ENCODE results near the gene LDB2. TPM values are rescaled to one million over a fixed set of nuclear protein-coding genes. Genes with fewer than 3 reads are reported as not detected.
A peak's percentile ranks its signal among the peaks of the same experiment; 100 is the strongest.

LDB2 gene
- total RNA-seq, 4 donors from 2014 or later, result 26.4 to 62.7 (median 40.7) TPM

DNA sequence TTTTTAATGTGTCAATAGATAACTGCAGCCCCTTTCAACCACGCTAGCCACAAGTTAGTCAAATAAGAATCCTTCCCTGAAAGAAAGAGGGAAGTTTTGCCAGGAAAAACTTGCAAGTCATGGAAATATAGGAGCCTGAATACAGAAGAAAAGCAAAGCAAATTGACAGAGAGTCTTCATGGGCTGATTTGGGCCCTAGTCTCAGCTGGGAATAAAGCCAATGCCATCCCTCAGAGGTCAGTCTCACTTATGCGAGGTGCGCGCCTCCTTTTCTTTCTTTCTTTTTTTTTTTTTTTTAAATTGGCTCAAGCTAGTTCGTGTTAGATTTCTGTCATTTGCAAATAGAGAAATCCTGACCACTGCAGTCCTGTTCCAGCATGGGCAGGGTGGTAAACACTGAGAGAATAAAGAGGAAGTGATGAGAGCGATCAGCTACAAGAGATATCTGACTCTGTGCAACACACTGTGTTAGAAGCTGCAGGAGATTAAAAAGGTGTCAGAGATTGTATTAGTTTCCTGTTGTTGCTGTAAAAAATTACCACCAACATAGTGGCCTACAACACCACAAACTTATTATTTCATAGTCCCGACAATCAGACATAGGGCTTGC lies 299.7 kb downstream of the LDB2 start:
- Histone ChIP-seq H3K9me3 (no peaks in the 10 kb centered on the region), H3K27me3 (no peaks in the 10 kb centered on the region), H3K27ac (peak overlapping the region in 1 of 4 donors; percentile 40), H3K4me1 (peaks cover 0 to 14% (median 0%) of the 10 kb centered on the region in 4 donors), H3K36me3 (no peaks in the 10 kb centered on the region), H3K4me3 (no peak overlapping the region)
- 46 to 61% methylated on average over 7 of the region's 7 CpGs for WGBS, 2 donors
- TF ChIP-seq, protein P1, sequence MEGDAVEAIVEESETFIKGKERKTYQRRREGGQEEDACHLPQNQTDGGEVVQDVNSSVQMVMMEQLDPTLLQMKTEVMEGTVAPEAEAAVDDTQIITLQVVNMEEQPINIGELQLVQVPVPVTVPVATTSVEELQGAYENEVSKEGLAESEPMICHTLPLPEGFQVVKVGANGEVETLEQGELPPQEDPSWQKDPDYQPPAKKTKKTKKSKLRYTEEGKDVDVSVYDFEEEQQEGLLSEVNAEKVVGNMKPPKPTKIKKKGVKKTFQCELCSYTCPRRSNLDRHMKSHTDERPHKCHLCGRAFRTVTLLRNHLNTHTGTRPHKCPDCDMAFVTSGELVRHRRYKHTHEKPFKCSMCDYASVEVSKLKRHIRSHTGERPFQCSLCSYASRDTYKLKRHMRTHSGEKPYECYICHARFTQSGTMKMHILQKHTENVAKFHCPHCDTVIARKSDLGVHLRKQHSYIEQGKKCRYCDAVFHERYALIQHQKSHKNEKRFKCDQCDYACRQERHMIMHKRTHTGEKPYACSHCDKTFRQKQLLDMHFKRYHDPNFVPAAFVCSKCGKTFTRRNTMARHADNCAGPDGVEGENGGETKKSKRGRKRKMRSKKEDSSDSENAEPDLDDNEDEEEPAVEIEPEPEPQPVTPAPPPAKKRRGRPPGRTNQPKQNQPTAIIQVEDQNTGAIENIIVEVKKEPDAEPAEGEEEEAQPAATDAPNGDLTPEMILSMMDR (IDR thresholded peaks at IDR 0.05), result no peak
- TF ChIP-seq EP300 (IDR thresholded peaks at IDR 0.05), result no peak
- TF ChIP-seq POLR2A (IDR thresholded peaks at IDR 0.05), result no peak
- DNase-seq (ENCODE audit: low spot score in 2 of 2), result no peak

DNA sequence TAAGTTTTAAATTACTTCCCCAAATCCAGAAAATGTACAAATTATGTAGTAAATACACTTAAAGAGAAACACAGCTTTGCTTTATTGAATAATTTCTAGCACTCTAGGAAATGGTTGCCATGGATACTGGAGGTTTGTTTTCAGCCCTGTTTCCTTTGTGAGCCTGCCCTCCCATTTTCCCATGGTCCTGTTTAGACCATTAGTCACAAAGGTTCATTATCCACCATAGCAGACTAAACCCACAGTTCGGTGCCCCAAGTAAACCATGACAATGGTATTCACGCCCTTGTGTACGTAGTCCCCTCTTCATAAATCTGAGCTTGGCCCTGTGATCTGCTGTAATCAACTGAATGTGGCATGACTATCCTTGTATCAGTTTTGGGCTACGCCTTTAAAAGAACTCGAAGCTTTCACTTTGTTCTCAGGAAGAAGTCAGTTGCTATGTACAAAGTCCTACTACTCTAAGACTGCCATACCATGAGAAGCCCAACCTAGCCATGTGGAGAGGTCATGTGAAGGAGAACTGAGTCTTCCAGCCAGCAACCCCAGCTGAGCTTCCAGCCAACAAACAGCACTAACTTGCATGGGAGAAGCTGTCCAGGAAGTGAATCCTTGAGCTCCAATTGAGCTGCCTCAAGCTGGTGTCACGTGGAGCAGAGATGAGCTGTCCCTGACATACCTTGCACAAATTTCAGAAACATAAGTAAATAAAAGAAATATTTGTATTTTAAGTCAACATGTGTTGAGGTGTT lies 300.4 kb downstream of the LDB2 start:
- 65% methylated on average over 6 of the region's 6 CpGs for WGBS, 2 donors
- TF ChIP-seq, protein P1 (IDR thresholded peaks at IDR 0.05), result no peak
- TF ChIP-seq EP300 (IDR thresholded peaks at IDR 0.05), result no peak
- TF ChIP-seq POLR2A (IDR thresholded peaks at IDR 0.05), result no peak
- no peaks in the 10 kb centered on the region for H3K36me3 ChIP-seq
- no peaks in the 10 kb centered on the region for H3K27me3 ChIP-seq
- H3K27ac ChIP-seq, result peak overlapping the region in 1 of 4 donors; percentile 40
- no peaks in the 10 kb centered on the region for H3K9me3 ChIP-seq
- H3K4me1 ChIP-seq, result peaks cover 0 to 15% (median 0%) of the 10 kb centered on the region in 4 donors
- no peak for DNase-seq (ENCODE audit: low spot score in 2 of 2)
- no peak overlapping the region for H3K4me3 ChIP-seq

DNA sequence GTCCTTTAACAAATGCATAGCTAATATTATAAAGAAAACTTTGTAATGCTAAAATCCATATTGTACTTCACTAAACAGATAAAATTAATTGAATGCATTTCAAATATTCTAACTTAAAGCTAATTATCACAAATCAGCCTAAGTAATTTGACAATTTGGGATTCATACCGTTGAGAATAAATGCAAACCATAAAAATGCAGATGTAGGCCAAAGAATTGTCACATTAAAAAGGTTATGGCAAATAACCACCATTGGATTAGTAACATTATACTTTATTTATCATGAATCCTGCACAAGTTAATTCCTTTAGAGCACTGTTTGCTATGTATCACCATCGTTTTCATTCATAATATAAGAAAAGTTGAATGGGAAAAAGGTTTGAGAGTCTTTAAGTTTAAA lies 301.0 kb downstream of the LDB2 start:
- H3K27ac ChIP-seq, result no peak overlapping the region
- 40 to 50% methylated on average over 2 of the region's 2 CpGs for WGBS, 2 donors
- no peaks in the 10 kb centered on the region for H3K27me3 ChIP-seq
- no peaks in the 10 kb centered on the region for H3K9me3 ChIP-seq
- H3K4me3 ChIP-seq, result no peak overlapping the region
- TF ChIP-seq, protein P1 (IDR thresholded peaks at IDR 0.05), result no peak
- no peak for TF ChIP-seq POLR2A (IDR thresholded peaks at IDR 0.05)
- TF ChIP-seq EP300 (IDR thresholded peaks at IDR 0.05), result no peak
- no peak for DNase-seq (ENCODE audit: low spot score in 2 of 2)
- no peaks in the 10 kb centered on the region for H3K36me3 ChIP-seq
- H3K4me1 ChIP-seq, result peaks cover 0 to 21% (median 0%) of the 10 kb centered on the region in 4 donors

DNA sequence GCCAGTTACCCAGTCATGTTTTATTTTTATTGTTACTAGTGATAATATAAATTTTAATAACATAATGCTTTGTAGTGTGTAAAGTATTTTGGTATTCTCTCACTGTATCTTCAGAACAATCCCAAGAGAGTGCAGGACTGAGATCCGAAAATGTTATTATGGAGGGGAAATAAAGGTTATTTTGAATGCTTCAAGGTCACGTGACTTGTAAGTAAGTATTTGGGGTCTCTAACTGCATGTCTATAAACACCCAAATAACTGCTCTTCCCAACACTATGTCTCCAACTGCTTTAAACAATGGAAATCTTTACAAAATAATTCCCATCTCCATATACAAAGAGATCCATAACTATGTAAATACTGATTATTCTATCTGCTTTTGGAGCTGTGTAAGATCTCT lies 302.2 kb downstream of the LDB2 start:
- DNase-seq (ENCODE audit: low spot score in 2 of 2), result no peak
- H3K36me3 ChIP-seq, result no peaks in the 10 kb centered on the region
- peaks cover 0 to 33% (median 0%) of the 10 kb centered on the region in 4 donors for H3K4me1 ChIP-seq
- no peaks in the 10 kb centered on the region for H3K9me3 ChIP-seq
- H3K27me3 ChIP-seq, result no peaks in the 10 kb centered on the region
- H3K27ac ChIP-seq, result no peak overlapping the region
- 71 to 80% methylated on average over 2 of the region's 2 CpGs for WGBS, 2 donors
- H3K4me3 ChIP-seq, result no peak overlapping the region
- TF ChIP-seq POLR2A (IDR thresholded peaks at IDR 0.05) (no peak), EP300 (IDR thresholded peaks at IDR 0.05) (no peak)
- TF ChIP-seq, protein P1 (IDR thresholded peaks at IDR 0.05), result no peak

DNA sequence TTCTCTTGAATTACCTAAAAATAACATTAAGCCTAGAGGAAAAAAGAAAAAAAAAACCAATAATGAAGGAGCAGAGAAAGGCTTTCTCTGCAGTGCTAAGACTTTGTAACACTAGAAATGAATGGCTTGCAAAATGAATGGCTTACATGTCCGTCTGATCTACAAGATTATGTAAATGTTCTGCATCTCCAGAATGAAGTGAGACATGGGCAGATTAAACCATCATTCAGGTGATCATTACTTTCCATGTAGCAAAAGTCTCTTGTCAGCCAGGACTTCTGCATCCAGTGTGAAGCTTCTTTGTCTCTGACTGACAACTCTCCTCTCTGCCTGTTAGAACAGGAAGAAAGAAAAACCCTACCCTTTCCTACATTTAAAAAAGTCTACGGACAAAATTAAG lies 304.3 kb downstream of the LDB2 start:
- 73 to 76% methylated on average over 2 of the region's 2 CpGs for WGBS, 2 donors
- no peak for TF ChIP-seq POLR2A (IDR thresholded peaks at IDR 0.05)
- TF ChIP-seq EP300 (IDR thresholded peaks at IDR 0.05), result no peak
- TF ChIP-seq, protein P1 (IDR thresholded peaks at IDR 0.05), result no peak
- no peak overlapping the region for H3K4me3 ChIP-seq
- peaks cover 0 to 36% (median 0%) of the 10 kb centered on the region in 4 donors for H3K4me1 ChIP-seq
- no peaks in the 10 kb centered on the region for H3K9me3 ChIP-seq
- no peak for DNase-seq (ENCODE audit: low spot score in 2 of 2)
- no peaks in the 10 kb centered on the region for H3K27me3 ChIP-seq
- no peaks in the 10 kb centered on the region for H3K36me3 ChIP-seq
- no peak overlapping the region for H3K27ac ChIP-seq

All from tibial nerve (tissue), 4 donors.